K562 (cell line): ENCODE results near the gene MAPRE2. TPM values are rescaled to one million over a fixed set of nuclear protein-coding genes. Genes with fewer than 3 reads are reported as not detected.

ENCODE experiments used
- CXXC5 ChIP-seq: fragments of 250-450 bp; sonication (Bioruptor Pico); IDR thresholded peaks from 2 replicates; pipeline ENCODE4 v1.8.0; 2022; ENCODE audit warnings: inconsistent platforms, mild to moderate bottlenecking, moderate library complexity
- DACH1 ChIP-seq: fragments of 450-650 bp; IDR thresholded peaks from 2 replicates; pipeline ENCODE4 v1.6.1; 2018; ENCODE audit not compliant: partially characterized antibody
- FOXP1 ChIP-seq: sonication (generic); formaldehyde crosslinking; IDR thresholded peaks from 2 replicates; pipeline ENCODE4 v1.8.0; 2022; ENCODE audit warnings: mild to moderate bottlenecking, missing genetic modification reagents
- HDAC6 ChIP-seq: IDR thresholded peaks from 2 replicates; pipeline ENCODE4 v1.6.1; 2012; ENCODE audit warnings: low read depth, mild to moderate bottlenecking, control low read depth, inconsistent platforms, low read length, moderate library complexity
- HMG20B ChIP-seq: fragments of 250-450 bp; sonication (Bioruptor Pico); IDR thresholded peaks from 2 replicates; pipeline ENCODE4 v1.5.0; 2021; ENCODE audit warnings: mild to moderate bottlenecking
- MECOM ChIP-seq: fragments of 250-450 bp; sonication (Bioruptor Pico); IDR thresholded peaks from 2 replicates; pipeline ENCODE4 v1.8.0; 2022; ENCODE audit warnings: inconsistent platforms
- MXI1 ChIP-seq: IDR thresholded peaks from 2 replicates; pipeline ENCODE4 v1.6.1; 2011; ENCODE audit warnings: low read depth, mild to moderate bottlenecking, improper control_type of control experiment, low read length
- NR1H2 ChIP-seq: sonication (generic); formaldehyde crosslinking; IDR thresholded peaks from 2 replicates; pipeline ENCODE4 v1.4.0; 2020; ENCODE audit warnings: mild to moderate bottlenecking, missing genetic modification reagents
- POLR2A ChIP-seq: fragments of 450-650 bp; conservative IDR thresholded peaks from 2 replicates; pipeline ENCODE4 v1.6.1; 2016
- ZFP1 ChIP-seq: fragments of 450-650 bp; formaldehyde crosslinking; IDR thresholded peaks from 2 replicates; pipeline ENCODE4 v1.4.0; 2020; ENCODE audit warnings: mild to moderate bottlenecking, mixed read lengths
- ZSCAN29 ChIP-seq: fragments of 450-650 bp; IDR thresholded peaks from 2 replicates; pipeline ENCODE4 v1.6.1; 2017
- polyA plus RNA-seq, 8 experiments: library from polyadenylated mRNA; depleted of rRNA in 4 of 8; stranded (reverse) in 5 of 8; unstranded in 3 of 8; fragments of >200 nt; fragmentation: Nextera tagmentation in 2 of 8; fragmentation: Illumina TruSeq in 1 of 8; extraction: Ambion mirVana in 2 of 8; extraction: Trizol in 1 of 8; gene quantifications; 2 replicates each; pipeline versions ENCODE4 v1.2.1 to v1.2.3, GENCODE V29; 2011 to 2014; ENCODE audit warnings: inconsistent platforms in 1 of 8, missing spikeins in 1 of 8
- total RNA-seq, 7 experiments: library from RNA; depleted of rRNA in 6 of 7; stranded (reverse); fragments of >200 nt in 6 of 7; fragmentation: Illumina TruSeq in 2 of 7; extraction: Trizol in 2 of 7; gene quantifications; 2 replicates each; pipeline versions ENCODE4 v1.2.1 to v1.2.3, GENCODE V29; 2011 to 2021; ENCODE audit warnings: low replicate concordance in 1 of 7
- TF ChIP-seq, protein P1 (sequence below): sonication (generic); formaldehyde crosslinking; IDR thresholded peaks from 2 replicates; pipeline ENCODE4 v1.8.1; 2023; ENCODE audit warnings: missing genetic modification reagents, mild to moderate bottlenecking, borderline replicate concordance
- TF ChIP-seq, protein P2 (sequence below): fragments of 450-650 bp; IDR thresholded peaks from 2 replicates; pipeline ENCODE4 v1.6.1; 2016; ENCODE audit warnings: low read depth
- TF ChIP-seq, protein P3 (sequence below): sonication (generic); formaldehyde crosslinking; IDR thresholded peaks from 2 replicates; pipeline ENCODE4 v1.8.1; 2023; ENCODE audit warnings: mild to moderate bottlenecking, missing genetic modification reagents

The MAPRE2 gene
- total and polyA plus RNA-seq, 9 of the 15 experiments (the other 6 are each of a cell fraction or from before 2014, with no cell fraction given), result 32.3 to 70.7 (median 40.7) TPM

DNA sequence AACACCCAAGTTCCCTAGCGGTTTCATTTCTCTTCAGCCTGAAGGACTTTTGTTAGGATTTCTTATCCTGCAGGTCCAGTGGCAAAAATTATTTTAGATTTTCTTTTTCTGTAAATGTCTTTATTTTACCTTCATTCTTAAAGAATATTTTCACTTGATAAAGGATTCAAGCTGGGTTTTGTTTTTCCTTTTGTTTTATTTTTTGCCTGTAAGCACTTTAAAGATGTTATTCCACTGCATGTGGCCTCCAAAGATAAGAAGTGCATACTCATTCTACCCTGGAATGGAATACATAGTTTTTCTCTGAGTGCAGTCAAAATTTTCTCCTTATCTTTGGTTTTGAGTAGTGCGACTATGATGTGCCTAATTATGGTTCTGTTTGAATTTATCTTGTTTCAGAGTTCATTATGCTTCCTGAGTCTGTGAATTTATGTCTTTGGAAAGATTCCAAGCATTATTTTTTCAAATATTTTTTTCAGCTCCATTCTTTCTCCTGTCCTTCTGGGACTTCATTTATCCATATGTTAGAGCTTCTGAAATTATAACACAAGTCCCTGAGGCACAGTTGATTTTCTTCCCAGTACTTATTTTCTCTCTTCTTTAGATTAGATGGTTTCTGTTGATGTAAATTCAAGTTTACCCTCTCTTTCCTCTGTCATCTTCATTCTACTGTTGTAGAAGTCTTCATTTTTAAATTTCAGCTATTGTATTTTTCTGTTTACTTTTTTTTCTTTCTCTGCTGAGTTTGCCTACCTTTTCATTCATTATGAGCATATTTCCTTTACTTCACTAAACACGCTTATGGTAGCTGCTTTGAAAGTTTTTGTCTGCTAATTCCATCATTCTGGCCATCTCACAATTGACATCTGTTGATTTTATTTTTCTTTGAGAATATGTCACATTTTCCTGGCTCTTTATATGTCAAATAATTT is 69.6 kb downstream of the MAPRE2 start (continued):
- TF ChIP-seq, protein P1, sequence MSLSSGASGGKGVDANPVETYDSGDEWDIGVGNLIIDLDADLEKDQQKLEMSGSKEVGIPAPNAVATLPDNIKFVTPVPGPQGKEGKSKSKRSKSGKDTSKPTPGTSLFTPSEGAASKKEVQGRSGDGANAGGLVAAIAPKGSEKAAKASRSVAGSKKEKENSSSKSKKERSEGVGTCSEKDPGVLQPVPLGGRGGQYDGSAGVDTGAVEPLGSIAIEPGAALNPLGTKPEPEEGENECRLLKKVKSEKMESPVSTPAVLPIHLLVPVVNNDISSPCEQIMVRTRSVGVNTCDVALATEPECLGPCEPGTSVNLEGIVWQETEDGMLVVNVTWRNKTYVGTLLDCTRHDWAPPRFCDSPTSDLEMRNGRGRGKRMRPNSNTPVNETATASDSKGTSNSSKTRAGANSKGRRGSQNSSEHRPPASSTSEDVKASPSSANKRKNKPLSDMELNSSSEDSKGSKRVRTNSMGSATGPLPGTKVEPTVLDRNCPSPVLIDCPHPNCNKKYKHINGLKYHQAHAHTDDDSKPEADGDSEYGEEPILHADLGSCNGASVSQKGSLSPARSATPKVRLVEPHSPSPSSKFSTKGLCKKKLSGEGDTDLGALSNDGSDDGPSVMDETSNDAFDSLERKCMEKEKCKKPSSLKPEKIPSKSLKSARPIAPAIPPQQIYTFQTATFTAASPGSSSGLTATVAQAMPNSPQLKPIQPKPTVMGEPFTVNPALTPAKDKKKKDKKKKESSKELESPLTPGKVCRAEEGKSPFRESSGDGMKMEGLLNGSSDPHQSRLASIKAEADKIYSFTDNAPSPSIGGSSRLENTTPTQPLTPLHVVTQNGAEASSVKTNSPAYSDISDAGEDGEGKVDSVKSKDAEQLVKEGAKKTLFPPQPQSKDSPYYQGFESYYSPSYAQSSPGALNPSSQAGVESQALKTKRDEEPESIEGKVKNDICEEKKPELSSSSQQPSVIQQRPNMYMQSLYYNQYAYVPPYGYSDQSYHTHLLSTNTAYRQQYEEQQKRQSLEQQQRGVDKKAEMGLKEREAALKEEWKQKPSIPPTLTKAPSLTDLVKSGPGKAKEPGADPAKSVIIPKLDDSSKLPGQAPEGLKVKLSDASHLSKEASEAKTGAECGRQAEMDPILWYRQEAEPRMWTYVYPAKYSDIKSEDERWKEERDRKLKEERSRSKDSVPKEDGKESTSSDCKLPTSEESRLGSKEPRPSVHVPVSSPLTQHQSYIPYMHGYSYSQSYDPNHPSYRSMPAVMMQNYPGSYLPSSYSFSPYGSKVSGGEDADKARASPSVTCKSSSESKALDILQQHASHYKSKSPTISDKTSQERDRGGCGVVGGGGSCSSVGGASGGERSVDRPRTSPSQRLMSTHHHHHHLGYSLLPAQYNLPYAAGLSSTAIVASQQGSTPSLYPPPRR (CRISPR knock-in tag), result no peak
- no peak for TF ChIP-seq NR1H2 (CRISPR knock-in tag)
- TF ChIP-seq ZSCAN29, result no peak
- 0 out of 2 replicates have a peak, but pooled peaks have one; percentile 36 for TF ChIP-seq MXI1
- no peak for TF ChIP-seq FOXP1 (CRISPR knock-in tag)
- TF ChIP-seq CXXC5 (CRISPR knock-in tag), result peak; percentile 55
- TF ChIP-seq MECOM (CRISPR knock-in tag), result no peak
- TF ChIP-seq DACH1, result no peak
- TF ChIP-seq HDAC6, result no peak
- TF ChIP-seq POLR2A, result no peak
- TF ChIP-seq, protein P2, sequence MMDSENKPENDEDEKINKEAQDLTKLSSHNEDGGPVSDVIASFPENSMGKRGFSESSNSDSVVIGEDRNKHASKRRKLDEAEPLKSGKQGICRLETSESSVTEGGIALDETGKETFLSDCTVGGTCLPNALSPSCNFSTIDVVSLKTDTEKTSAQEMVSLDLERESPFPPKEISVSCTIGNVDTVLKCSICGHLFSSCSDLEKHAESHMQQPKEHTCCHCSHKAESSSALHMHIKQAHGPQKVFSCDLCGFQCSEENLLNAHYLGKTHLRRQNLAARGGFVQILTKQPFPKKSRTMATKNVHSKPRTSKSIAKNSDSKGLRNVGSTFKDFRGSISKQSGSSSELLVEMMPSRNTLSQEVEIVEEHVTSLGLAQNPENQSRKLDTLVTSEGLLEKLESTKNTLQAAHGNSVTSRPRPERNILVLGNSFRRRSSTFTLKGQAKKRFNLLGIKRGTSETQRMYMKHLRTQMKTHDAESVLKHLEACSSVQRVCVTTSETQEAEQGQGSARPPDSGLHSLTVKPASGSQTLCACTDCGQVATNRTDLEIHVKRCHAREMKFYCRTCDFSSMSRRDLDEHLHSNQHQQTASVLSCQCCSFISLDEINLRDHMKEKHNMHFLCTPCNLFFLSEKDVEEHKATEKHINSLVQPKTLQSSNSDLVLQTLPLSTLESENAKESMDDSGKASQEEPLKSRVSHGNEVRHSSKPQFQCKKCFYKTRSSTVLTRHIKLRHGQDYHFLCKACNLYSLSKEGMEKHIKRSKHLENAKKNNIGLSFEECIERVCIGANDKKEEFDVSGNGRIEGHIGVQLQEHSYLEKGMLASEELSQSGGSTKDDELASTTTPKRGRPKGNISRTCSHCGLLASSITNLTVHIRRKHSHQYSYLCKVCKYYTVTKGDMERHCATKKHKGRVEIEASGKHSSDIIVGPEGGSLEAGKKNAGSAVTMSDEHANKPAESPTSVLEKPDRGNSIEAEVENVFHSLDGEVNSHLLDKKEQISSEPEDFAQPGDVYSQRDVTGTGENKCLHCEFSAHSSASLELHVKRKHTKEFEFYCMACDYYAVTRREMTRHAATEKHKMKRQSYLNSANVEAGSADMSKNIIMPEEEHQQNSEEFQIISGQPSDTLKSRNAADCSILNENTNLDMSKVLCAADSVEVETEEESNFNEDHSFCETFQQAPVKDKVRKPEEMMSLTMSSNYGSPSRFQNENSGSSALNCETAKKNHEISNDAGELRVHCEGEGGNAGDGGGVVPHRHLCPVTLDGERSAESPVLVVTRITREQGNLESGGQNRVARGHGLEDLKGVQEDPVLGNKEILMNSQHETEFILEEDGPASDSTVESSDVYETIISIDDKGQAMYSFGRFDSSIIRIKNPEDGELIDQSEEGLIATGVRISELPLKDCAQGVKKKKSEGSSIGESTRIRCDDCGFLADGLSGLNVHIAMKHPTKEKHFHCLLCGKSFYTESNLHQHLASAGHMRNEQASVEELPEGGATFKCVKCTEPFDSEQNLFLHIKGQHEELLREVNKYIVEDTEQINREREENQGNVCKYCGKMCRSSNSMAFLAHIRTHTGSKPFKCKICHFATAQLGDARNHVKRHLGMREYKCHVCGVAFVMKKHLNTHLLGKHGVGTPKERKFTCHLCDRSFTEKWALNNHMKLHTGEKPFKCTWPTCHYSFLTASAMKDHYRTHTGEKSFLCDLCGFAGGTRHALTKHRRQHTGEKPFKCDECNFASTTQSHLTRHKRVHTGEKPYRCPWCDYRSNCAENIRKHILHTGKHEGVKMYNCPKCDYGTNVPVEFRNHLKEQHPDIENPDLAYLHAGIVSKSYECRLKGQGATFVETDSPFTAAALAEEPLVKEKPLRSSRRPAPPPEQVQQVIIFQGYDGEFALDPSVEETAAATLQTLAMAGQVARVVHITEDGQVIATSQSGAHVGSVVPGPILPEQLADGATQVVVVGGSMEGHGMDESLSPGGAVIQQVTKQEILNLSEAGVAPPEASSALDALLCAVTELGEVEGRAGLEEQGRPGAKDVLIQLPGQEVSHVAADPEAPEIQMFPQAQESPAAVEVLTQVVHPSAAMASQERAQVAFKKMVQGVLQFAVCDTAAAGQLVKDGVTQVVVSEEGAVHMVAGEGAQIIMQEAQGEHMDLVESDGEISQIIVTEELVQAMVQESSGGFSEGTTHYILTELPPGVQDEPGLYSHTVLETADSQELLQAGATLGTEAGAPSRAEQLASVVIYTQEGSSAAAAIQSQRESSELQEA, result peak; percentile 46; the same call in 1 of the 2 replicates
- TF ChIP-seq, protein P3, sequence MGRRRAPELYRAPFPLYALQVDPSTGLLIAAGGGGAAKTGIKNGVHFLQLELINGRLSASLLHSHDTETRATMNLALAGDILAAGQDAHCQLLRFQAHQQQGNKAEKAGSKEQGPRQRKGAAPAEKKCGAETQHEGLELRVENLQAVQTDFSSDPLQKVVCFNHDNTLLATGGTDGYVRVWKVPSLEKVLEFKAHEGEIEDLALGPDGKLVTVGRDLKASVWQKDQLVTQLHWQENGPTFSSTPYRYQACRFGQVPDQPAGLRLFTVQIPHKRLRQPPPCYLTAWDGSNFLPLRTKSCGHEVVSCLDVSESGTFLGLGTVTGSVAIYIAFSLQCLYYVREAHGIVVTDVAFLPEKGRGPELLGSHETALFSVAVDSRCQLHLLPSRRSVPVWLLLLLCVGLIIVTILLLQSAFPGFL (CRISPR knock-in tag), result no peak
- no peak for TF ChIP-seq ZFP1 (CRISPR knock-in tag)
- TF ChIP-seq HMG20B (CRISPR knock-in tag), result no peak
